Measurements from ENCODE around the gene PIP. TPM values are rescaled to one million over a fixed set of nuclear protein-coding genes. Genes with fewer than 3 reads are reported as not detected.
A peak's percentile ranks its signal among the peaks of the same experiment; 100 is the strongest.

Gene PIP
- total and polyA plus RNA-seq, 9 of the 15 experiments (the other 6 are each of a cell fraction or from before 2014, with no cell fraction given), result not detected

DNA sequence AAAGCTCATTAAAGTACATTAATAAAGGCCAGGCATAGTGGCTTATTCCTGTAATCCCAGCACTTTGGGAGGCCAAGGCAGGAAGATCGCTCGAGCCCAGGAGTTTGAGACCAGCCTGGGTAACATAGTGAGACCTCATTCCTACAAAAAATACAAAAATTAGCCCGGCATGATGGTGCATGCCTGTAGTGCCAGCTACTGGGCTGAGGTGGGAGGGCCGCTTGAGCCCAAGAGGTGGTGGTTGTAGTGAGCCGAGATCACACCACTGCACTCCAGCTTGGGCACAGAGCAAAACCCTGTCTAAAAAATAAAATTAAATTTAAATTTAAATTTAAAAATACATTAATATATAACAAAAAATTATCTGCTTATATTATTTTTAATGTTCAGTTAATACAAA, 44.3 kb downstream of the PIP start:
- DNase-seq (ENCODE audit: extremely low read depth in 1 of 4, low spot score in 3 of 4) (no peak), FAIRE-seq (no peak), ATAC-seq (no peak)
- Histone ChIP-seq H3K4me1 (replicated peaks in 1 of 2; ENCODE audit: control insufficient read depth in 2 of 2, insufficient read depth in 2 of 2, low read length in 2 of 2) (no peaks in the 10 kb centered on the region), H4K20me1 (replicated peaks; ENCODE audit: control insufficient read depth, insufficient read depth, low read length) (no peaks in the 10 kb centered on the region), H3K9me1 (ENCODE audit: control insufficient read depth, insufficient read depth, low read length) (no peaks in the 10 kb centered on the region), H3K79me2 (ENCODE audit: control insufficient read depth, insufficient read depth, low read length) (no peaks in the 10 kb centered on the region), H3K27ac (ENCODE audit: extremely low read depth, low read depth, low read length) (no peak overlapping the region), H3K9me3 (replicated peaks; ENCODE audit: control insufficient read depth, insufficient read depth, low read depth, low read length) (no peaks in the 10 kb centered on the region), H3K4me2 (ENCODE audit: insufficient read depth, low read length) (no peak overlapping the region), H2AFZ (ENCODE audit: low read depth, low read length) (no peak overlapping the region), H3K27me3 (ENCODE audit: control insufficient read depth in 2 of 2, insufficient read depth in 2 of 2, low read length in 2 of 2) (no peaks in the 10 kb centered on the region), H3K4me3 (no peak overlapping the region), H3K36me3 (ENCODE audit: control insufficient read depth, insufficient read depth, low read length) (no peaks in the 10 kb centered on the region), H3K9ac (ENCODE audit: insufficient read depth in 1 of 2, low read depth in 2 of 2, low read length in 2 of 2) (no peak overlapping the region)
- in situ Hi-C loops (cut with MboI), result no loop called here
- BruUV-seq (replicated peaks), result no TSS peak
- WGBS (ENCODE audit: insufficient coverage, low coverage, missing lambda C conversion rate), result 0% methylated on average over 5 of the region's 5 CpGs
- intact Hi-C loops (cut with micrococcal nuclease), result no loop called here
- TF ChIP-seq PHTF2 (CRISPR knock-in tag; IDR thresholded peaks at IDR 0.05) (no peak), SP2 (IDR thresholded peaks at IDR 0.05; ENCODE audit: extremely low read depth, low read depth, low read length, poor library complexity, severe bottlenecking) (peak; percentile 25)
- POLR2A ChIA-PET, result interaction anchor here (0.8 kb wide), 1 partner anchor 44 kb away, joined by 3 read pairs; no protein-coding TSS in a partner anchor
- CTCF ChIA-PET (ENCODE audit: low intra/inter-chr PET ratio), result no interaction called here

DNA sequence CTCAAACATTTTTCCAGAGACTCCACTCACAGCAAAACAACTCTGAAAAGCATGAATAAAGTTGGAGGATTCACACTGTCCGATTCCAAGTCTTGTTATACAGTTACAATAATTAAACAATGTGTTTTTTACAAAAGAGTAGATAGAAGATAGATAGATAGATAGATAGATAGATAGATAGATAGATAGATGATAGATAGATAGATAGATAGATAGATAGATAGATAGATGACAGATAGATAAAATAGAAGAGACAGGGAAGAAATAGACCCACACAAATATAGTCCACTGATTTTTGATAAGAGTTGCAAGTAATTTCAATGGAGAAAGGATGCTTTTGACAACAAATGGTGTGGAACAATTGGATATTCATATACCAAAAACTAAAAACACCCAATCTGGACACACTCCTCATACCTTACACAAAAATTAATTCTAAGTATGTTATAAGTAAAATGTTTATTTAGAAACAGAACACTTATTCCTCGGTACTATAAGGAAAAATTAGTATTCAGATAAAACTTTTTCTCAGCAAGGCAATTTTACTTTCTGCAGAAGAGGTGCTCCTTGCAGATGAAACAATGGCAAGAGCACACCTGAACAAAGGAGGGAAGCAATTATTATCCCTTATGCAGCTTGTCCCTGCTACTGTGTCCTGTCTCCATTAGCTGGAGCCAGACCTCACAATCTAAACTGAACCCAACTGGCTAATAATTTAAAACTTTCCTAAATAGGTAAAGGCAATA, 45.7 kb downstream of the PIP start:
- no peak overlapping the region for H3K27ac ChIP-seq (ENCODE audit: extremely low read depth, low read depth, low read length)
- H3K27me3 ChIP-seq (ENCODE audit: control insufficient read depth in 2 of 2, insufficient read depth in 2 of 2, low read length in 2 of 2), result no peaks in the 10 kb centered on the region
- no peak overlapping the region for H2AFZ ChIP-seq (ENCODE audit: low read depth, low read length)
- no peaks in the 10 kb centered on the region for H3K79me2 ChIP-seq (ENCODE audit: control insufficient read depth, insufficient read depth, low read length)
- no peak overlapping the region for H3K4me3 ChIP-seq
- FAIRE-seq (no peak), ATAC-seq (no peak), DNase-seq (ENCODE audit: extremely low read depth in 1 of 4, low spot score in 3 of 4) (no peak)
- no peaks in the 10 kb centered on the region for H3K36me3 ChIP-seq (ENCODE audit: control insufficient read depth, insufficient read depth, low read length)
- ChIA-PET POLR2A (no interaction called here), CTCF (ENCODE audit: low intra/inter-chr PET ratio) (no interaction called here)
- H3K9me3 ChIP-seq (replicated peaks; ENCODE audit: control insufficient read depth, insufficient read depth, low read depth, low read length), result no peaks in the 10 kb centered on the region
- no peaks in the 10 kb centered on the region for H4K20me1 ChIP-seq (replicated peaks; ENCODE audit: control insufficient read depth, insufficient read depth, low read length)
- 2% methylated on average over 2 of the region's 2 CpGs for WGBS (ENCODE audit: insufficient coverage, low coverage, missing lambda C conversion rate)
- no peak overlapping the region for H3K4me2 ChIP-seq (ENCODE audit: insufficient read depth, low read length)
- H3K9me1 ChIP-seq (ENCODE audit: control insufficient read depth, insufficient read depth, low read length), result no peaks in the 10 kb centered on the region
- in situ Hi-C loops (cut with MboI), result no loop called here
- no peaks in the 10 kb centered on the region for H3K4me1 ChIP-seq (replicated peaks in 1 of 2; ENCODE audit: control insufficient read depth in 2 of 2, insufficient read depth in 2 of 2, low read length in 2 of 2)
- no peak overlapping the region for H3K9ac ChIP-seq (ENCODE audit: insufficient read depth in 1 of 2, low read depth in 2 of 2, low read length in 2 of 2)
- intact Hi-C loops (cut with micrococcal nuclease), result no loop called here
- no TSS peak for BruUV-seq (replicated peaks)
- TF ChIP-seq MXI1 (IDR thresholded peaks at IDR 0.05; ENCODE audit: low read depth, low read length), result no peak
- TF ChIP-seq HNRNPL (IDR thresholded peaks at IDR 0.05; ENCODE audit: low read depth, low read length), result no peak
- TF ChIP-seq DNMT1 (IDR thresholded peaks at IDR 0.05), result no peak
- no peak for TF ChIP-seq ZNF785 (CRISPR knock-in tag; IDR thresholded peaks at IDR 0.05)
- no peak for TF ChIP-seq XRCC5 (IDR thresholded peaks at IDR 0.05; ENCODE audit: low read depth, low read length)
- TF ChIP-seq ZNF212 (CRISPR knock-in tag; IDR thresholded peaks at IDR 0.05), result no peak
- peak; percentile 82 for TF ChIP-seq TRIM28 (IDR thresholded peaks at IDR 0.05)
- peak in 1 of 2 experiments; percentile 98; a peak in 2 of 3 replicates for TF ChIP-seq CBX3 (IDR thresholded peaks at IDR 0.05; ENCODE audit: borderline replicate concordance in 1 of 2, low read length in 2 of 2)
- TF ChIP-seq MYC (IDR thresholded peaks at IDR 0.05; ENCODE audit: low read depth, low read length), result no peak
- no peak for TF ChIP-seq MYC (CRISPR knock-in tag; IDR thresholded peaks at IDR 0.05; ENCODE audit: borderline replicate concordance, low read depth)
- no peak for TF ChIP-seq THAP7 (CRISPR knock-in tag; IDR thresholded peaks at IDR 0.05)
- TF ChIP-seq, protein P1, sequence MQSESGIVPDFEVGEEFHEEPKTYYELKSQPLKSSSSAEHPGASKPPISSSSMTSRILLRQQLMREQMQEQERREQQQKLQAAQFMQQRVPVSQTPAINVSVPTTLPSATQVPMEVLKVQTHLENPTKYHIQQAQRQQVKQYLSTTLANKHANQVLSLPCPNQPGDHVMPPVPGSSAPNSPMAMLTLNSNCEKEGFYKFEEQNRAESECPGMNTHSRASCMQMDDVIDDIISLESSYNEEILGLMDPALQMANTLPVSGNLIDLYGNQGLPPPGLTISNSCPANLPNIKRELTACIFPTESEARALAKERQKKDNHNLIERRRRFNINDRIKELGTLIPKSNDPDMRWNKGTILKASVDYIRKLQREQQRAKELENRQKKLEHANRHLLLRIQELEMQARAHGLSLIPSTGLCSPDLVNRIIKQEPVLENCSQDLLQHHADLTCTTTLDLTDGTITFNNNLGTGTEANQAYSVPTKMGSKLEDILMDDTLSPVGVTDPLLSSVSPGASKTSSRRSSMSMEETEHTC (IDR thresholded peaks at IDR 0.05), result no peak
- TF ChIP-seq LCOR (CRISPR knock-in tag; IDR thresholded peaks at IDR 0.05), result no peak
